ENCODE measurements around the gene WRNIP1.

- TF ChIP-seq CTCF (IDR thresholded peaks at IDR 0.05) (no peak), POLR2AphosphoS5 (IDR thresholded peaks at IDR 0.05) (no peak)
These were observed 53.4 kb downstream of the WRNIP1 start for GRCh38 chr6:2818593-2818992.
